IPS DF 6.9 (cell line): ENCODE results near the gene SMARCD1.
A peak's percentile ranks its signal among the peaks of the same experiment; 100 is the strongest.

Experiments used
- DNase-seq: peaks from one replicate; pipeline ENCODE4 v3.0.0-alpha.2; 2013; ENCODE audit warnings: low read depth, low spot score
- H3K27ac ChIP-seq: one replicate; pipeline ENCODE4 v1.5.1; 2013; ENCODE audit warnings: low read length, control low read depth
- H3K27me3 ChIP-seq: 2 replicates; pipeline ENCODE4 v1.6.1; 2013; ENCODE audit warnings: mild to moderate bottlenecking, low read length; ENCODE audit not compliant: control insufficient read depth, insufficient read depth
- H3K36me3 ChIP-seq: 2 replicates; pipeline ENCODE4 v1.6.1; 2013; ENCODE audit warnings: low read length; ENCODE audit not compliant: control insufficient read depth, insufficient read depth
- H3K4me1 ChIP-seq: 2 replicates; pipeline ENCODE4 v1.6.1; 2013; ENCODE audit warnings: low read length; ENCODE audit not compliant: control insufficient read depth, insufficient read depth
- H3K4me3 ChIP-seq: 2 replicates; pipeline ENCODE4 v1.5.1; 2013; ENCODE audit warnings: mild to moderate bottlenecking, low read length
- H3K9me3 ChIP-seq: 2 replicates; pipeline ENCODE4 v1.6.1; 2013; ENCODE audit warnings: low read length, inconsistent platforms; ENCODE audit not compliant: control insufficient read depth, insufficient read depth
- WGBS: extraction: QIAGEN DNeasy Blood & Tissue Kit; methylation state at CpG from one replicate; pipeline ENCODE4 v1.1.7; 2013; ENCODE audit warnings: mixed read lengths, missing lambda C conversion rate; ENCODE audit not compliant: insufficient read length, insufficient coverage; 5-methylcytosine and 5-hydroxymethylcytosine counted together

SMARCD1 gene

DNA sequence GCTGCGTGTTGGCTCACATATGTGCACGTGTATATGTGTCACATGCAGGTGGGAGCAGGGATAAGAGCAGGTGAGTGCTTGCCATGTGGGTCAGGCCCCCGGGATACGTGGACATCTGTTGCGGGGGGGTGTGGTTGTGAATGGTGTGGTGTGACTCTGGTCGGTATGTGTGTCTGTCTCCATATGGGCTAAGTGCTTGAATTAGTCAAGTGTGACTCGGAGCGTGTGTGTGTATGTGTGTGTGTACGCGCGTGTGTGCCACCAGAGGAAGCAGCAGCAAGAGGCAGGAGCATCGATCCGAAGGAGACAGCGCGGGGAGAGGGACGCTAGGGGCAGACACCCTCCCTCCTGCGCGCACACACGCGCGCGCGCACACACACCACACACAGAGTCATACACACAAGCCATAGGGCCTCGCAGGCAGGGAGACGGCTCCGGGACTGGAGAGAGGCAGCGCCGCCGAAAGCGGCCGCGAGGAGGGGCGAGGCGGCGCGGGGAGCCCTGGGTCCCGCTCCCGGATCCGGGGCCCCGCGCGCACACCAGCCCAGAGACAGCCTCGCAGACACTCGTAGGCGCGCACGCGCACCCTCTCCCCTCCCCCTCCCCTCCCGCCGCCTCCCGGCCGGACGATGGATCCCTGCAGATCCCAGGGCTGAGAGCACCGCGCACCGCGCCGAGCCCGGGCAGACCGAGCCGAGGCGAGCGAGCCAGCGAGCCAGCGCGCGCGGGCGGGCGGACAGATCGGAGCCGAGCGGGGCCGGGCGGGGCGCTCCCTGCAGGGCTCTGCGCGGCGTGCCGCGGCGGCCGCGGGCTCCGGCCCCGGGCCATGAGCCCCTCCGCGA, 27.9 kb upstream of the SMARCD1 start, which contains the start of gene ASIC1:
TSS of gene ASIC1 (plus strand) at position 597 of the 842 bp plus-strand sequence. CDS start 1,171 bp downstream, outside the sequence.
- Histone ChIP-seq H3K36me3 (no peaks in the 10 kb centered on the region), H3K4me1 (peaks cover 4% of the 10 kb centered on the region), H3K27ac (no peak within 1 kb of the TSS), H3K27me3 (peaks cover 47% of the 10 kb centered on the region), H3K9me3 (no peaks in the 10 kb centered on the region), H3K4me3 (peak within 1 kb of the TSS; percentile 41; the same call in 1 of the 2 replicates)
- WGBS, result no CpG with 5 or more reads among the region's 88 CpGs
- DNase-seq, result no peak

DNA sequence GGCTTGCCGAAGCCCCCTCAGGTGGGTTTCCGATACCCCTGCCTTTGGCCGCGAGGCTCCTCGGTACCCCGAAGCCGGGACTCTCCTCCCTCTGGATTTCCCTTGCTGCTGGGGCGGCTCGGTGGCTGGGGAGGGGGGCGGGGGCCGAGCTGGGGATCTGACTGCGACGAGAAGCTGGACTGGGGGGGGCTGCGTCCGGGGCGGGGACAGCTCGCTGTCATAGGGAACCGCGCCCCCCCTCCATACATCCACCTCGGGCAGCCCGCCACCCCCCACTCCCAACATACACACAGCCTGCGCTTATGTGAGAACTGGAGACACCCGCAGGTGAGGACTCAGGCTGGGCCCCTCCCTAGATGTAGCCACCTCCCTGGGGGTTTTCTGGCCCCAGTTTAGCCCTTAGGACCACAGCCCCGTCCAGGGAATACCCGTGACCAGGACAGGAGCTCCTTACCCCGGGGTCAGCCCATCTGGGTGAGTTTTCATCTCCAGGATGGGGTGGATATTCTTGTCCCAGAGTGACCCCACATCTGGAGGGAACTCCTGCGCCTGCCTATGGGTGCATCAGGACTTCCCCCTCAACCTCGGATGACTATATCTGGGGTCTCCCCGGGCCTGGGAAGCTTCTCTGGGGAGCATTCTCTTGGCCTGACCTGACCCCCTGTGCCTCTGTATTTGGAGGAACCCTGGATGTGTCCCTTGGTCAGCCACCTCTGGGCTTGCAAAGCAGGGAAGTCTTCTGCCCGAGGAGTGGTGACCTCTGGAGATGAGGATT, 27.1 kb upstream of the SMARCD1 start:
- peak overlapping the region; percentile 41; the same call in 1 of the 2 replicates for H3K4me3 ChIP-seq
- DNase-seq, result no peak
- H3K36me3 ChIP-seq, result no peaks in the 10 kb centered on the region
- no peaks in the 10 kb centered on the region for H3K9me3 ChIP-seq
- no peak overlapping the region for H3K27ac ChIP-seq
- WGBS, result no CpG with 5 or more reads among the region's 30 CpGs
- H3K4me1 ChIP-seq, result peaks cover 4% of the 10 kb centered on the region
- H3K27me3 ChIP-seq, result peaks cover 39% of the 10 kb centered on the region

GRCh38 chr12:50058743-50059312, 26.3 kb upstream of the SMARCD1 start:
- Histone ChIP-seq H3K4me1 (peaks cover 4% of the 10 kb centered on the region), H3K4me3 (no peak overlapping the region), H3K27me3 (peaks cover 31% of the 10 kb centered on the region), H3K36me3 (no peaks in the 10 kb centered on the region), H3K27ac (no peak overlapping the region), H3K9me3 (no peaks in the 10 kb centered on the region)
- DNase-seq, result no peak
- WGBS, result no CpG with 5 or more reads among the region's 15 CpGs

DNA sequence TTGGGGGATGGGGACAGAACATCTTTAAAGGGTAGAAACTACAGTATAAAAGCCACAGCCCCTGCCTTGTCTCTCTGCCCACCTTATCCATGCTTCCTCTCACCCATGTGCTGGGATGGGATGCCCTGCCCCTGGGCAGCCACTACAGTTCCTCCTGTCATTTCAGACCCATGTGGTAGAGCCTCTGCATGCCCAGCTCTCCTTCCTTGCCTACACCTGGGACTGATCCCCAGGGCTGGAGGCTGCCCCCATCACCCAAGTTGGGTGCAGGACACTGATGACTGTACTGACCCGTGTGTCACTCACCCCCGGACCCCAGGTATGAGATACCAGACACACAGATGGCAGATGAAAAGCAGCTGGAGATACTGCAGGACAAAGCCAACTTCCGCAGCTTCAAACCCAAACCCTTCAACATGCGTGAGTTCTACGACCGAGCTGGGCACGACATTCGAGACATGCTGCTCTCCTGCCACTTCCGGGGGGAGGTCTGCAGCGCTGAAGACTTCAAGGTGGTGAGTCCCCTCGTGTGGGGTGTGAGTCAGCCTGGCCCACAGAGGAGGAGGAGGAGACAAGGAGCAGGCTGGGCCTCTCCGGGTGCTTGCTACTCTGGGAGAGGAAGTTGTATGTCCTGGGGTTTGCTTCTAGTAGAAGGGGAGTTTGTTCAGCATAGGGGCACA, 25.6 kb upstream of the SMARCD1 start:
- H3K9me3 ChIP-seq, result no peaks in the 10 kb centered on the region
- peaks cover 30% of the 10 kb centered on the region for H3K27me3 ChIP-seq
- no peaks in the 10 kb centered on the region for H3K36me3 ChIP-seq
- no CpG with 5 or more reads among the region's 12 CpGs for WGBS
- DNase-seq, result no peak
- H3K4me1 ChIP-seq, result peaks cover 4% of the 10 kb centered on the region
- H3K27ac ChIP-seq, result no peak overlapping the region
- H3K4me3 ChIP-seq, result no peak overlapping the region

DNA sequence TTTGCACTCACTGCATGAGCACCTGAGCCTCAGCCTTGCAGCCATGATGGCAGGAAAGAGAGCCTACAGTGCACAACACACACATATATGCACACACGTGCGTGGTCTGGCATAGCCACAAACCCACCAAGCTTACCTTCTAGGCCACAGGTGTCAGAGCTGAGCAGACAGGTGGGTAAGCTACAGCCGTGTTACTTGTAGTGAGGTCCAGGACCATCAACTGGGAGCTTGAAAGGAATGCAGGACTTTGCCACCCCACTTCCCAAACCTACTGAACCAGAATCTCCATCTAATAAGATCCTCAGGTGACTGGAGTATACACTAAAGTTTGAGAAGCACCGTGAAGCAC, 25.0 kb upstream of the SMARCD1 start:
- H3K4me1 ChIP-seq, result peaks cover 4% of the 10 kb centered on the region
- no CpG with 5 or more reads among the region's 4 CpGs for WGBS

GRCh38 chr12:50061171-50061570, 24.0 kb upstream of the SMARCD1 start:
- H3K36me3 ChIP-seq, result no peaks in the 10 kb centered on the region
- WGBS, result no CpG with 5 or more reads among the region's 2 CpGs
- peaks cover 26% of the 10 kb centered on the region for H3K27me3 ChIP-seq

More for the DNA sequence above, 25.0 kb upstream of the SMARCD1 start:
- H3K27ac ChIP-seq, result no peak overlapping the region
- no peaks in the 10 kb centered on the region for H3K36me3 ChIP-seq
- no peak for DNase-seq
- no peak overlapping the region for H3K4me3 ChIP-seq
- H3K9me3 ChIP-seq, result no peaks in the 10 kb centered on the region
- H3K27me3 ChIP-seq, result peaks cover 30% of the 10 kb centered on the region

GRCh38 chr12:50061946-50062686, 23.0 kb upstream of the SMARCD1 start:
- Histone ChIP-seq H3K36me3 (no peaks in the 10 kb centered on the region), H3K27ac (no peak overlapping the region), H3K9me3 (no peaks in the 10 kb centered on the region), H3K27me3 (peaks cover 17% of the 10 kb centered on the region), H3K4me1 (no peaks in the 10 kb centered on the region; the same call in 1 of the 2 replicates), H3K4me3 (no peak overlapping the region)
- no CpG with 5 or more reads among the region's 6 CpGs for WGBS
- DNase-seq, result no peak

More at GRCh38 chr12:50061171-50061570, 24.0 kb upstream of the SMARCD1 start:
- no peak overlapping the region for H3K27ac ChIP-seq
- no peak for DNase-seq
- H3K4me1 ChIP-seq, result peaks cover 4% of the 10 kb centered on the region
- no peak overlapping the region for H3K4me3 ChIP-seq
- H3K9me3 ChIP-seq, result no peaks in the 10 kb centered on the region

DNA sequence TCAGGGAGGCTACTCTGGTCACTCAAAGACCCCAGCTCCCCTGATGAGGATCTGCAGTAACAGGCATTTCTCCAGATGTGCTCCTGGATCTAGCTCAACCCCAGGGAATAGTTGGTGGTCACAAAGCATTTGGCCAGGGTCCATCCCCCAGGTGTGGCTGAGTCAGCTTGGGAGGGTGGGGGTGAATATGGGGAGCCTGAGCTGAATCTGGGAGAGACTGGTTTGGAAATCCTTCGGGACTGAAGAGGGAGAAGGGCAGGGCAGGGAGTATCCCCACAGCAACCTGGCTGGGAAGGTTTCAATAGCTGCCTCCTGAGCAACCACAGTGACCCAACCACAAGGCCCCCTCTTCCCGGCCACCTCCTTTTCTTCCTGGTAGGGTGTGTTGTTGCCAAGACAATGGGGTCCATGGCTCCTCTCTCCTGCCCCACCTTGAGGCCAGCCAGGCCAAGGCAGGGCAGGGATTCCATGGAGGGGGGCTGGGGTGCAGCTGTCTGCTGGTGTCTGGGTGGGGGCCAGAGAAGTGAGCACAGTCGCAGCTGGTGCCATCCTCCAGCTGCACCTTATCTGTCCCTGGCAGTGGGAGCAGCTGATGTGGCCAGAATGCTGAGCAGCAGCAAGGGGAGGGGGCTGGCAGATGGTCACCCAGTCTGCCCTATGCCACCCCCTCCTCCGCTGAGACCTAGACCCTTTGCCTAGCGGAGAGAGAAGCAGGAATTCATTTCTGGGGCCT, 22.2 kb upstream of the SMARCD1 start:
- Histone ChIP-seq H3K9me3 (no peaks in the 10 kb centered on the region), H3K36me3 (no peaks in the 10 kb centered on the region), H3K27ac (no peak overlapping the region), H3K4me3 (no peak overlapping the region), H3K4me1 (no peaks in the 10 kb centered on the region; the same call in 1 of the 2 replicates), H3K27me3 (peaks cover 15% of the 10 kb centered on the region)
- DNase-seq, result no peak
- WGBS, result no CpG with 5 or more reads among the region's 5 CpGs

GRCh38 chr12:50065726-50066310, 19.3 kb upstream of the SMARCD1 start:
- no peak for DNase-seq
- no peak overlapping the region for H3K27ac ChIP-seq
- no peaks in the 10 kb centered on the region for H3K27me3 ChIP-seq
- H3K4me3 ChIP-seq, result no peak overlapping the region
- H3K9me3 ChIP-seq, result no peaks in the 10 kb centered on the region
- H3K36me3 ChIP-seq, result no peaks in the 10 kb centered on the region
- no CpG with 5 or more reads among the region's 3 CpGs for WGBS
- no peaks in the 10 kb centered on the region; the same call in 1 of the 2 replicates for H3K4me1 ChIP-seq
